ENCODE data around the gene FAXDC2.

Gene FAXDC2

DNA sequence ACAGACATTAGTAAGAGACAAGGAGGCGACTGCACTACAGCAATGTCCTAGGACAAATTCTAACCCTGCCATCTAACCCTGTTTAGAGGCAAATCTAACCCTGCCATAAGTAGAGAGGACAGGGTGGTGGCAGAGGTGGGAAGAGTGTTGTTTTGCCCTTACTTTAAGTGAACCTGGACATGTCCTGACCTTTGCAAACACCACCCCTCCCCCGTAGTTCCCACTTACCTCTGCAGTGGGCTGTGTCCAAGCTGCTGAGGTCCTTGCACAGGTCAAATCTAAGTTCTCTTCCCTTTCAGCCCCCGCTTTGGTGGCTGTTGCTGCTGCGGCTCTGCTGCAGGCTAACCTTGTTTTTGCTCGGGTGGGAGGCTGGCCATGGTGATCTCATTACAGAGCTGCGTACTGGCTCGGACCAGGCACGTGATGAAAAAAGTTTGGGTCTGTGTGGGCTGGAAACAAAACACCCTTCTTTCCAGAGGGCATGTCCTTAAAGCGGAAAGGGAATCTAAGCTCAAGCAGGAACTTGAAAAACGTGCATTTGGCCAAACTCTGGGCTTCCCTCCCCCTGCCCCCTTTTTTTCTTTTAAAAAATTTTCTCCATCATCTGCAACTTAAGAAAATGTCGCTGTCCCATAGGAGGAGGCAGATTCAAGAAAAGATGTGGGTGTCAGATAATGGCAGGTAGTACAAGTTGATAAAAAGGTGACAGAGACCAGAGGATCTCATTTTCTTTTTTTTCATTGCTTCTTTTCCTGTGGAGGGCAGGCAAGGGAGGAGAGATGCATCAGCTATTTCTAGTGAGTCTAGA is at the start of gene FAXDC2:
Gene FAXDC2, minus strand, starts transcription at position 349 of the 808 bp plus-strand sequence. CDS start 12,425 bp downstream, outside the sequence.
- H3K36me3 ChIP-seq, result no peaks in the 10 kb centered on the region
- TF ChIP-seq, protein P1, sequence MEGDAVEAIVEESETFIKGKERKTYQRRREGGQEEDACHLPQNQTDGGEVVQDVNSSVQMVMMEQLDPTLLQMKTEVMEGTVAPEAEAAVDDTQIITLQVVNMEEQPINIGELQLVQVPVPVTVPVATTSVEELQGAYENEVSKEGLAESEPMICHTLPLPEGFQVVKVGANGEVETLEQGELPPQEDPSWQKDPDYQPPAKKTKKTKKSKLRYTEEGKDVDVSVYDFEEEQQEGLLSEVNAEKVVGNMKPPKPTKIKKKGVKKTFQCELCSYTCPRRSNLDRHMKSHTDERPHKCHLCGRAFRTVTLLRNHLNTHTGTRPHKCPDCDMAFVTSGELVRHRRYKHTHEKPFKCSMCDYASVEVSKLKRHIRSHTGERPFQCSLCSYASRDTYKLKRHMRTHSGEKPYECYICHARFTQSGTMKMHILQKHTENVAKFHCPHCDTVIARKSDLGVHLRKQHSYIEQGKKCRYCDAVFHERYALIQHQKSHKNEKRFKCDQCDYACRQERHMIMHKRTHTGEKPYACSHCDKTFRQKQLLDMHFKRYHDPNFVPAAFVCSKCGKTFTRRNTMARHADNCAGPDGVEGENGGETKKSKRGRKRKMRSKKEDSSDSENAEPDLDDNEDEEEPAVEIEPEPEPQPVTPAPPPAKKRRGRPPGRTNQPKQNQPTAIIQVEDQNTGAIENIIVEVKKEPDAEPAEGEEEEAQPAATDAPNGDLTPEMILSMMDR (IDR thresholded peaks at IDR 0.05), result no peak
- H3K4me3 ChIP-seq, result peak within 1 kb of the TSS; percentile 56 to 63
- H3K9me3 ChIP-seq, result no peaks in the 10 kb centered on the region
- intact Hi-C loops (cut with DNase I; ENCODE audit: low total_unique reads), result no loop called here
- peaks cover 0 to 56% (median 29%) of the 10 kb centered on the region in 4 donors for H3K4me1 ChIP-seq
- peak within 1 kb of the TSS; percentile 74 to 83 for H3K27ac ChIP-seq
- peak; percentile 91 to 93 for DNase-seq
- no peaks in the 10 kb centered on the region for H3K27me3 ChIP-seq

DNA sequence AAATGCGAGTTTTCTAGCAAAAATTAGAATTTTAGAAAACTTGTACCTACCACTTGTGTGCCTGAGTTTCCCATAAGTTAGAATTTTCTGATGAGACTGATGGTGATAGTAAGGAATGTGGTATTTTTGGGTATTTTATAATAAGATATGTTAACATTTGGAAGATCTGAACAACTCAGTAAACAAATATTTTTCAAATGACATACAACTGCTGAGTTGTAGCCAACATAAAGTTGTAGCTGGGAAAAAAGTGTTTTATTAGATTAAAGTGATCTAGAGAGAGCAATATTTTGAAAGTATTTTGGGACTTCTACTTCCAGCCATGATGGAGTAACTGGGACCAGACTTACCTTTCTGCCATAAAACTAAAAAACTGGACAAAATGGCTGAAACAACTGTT is 49.7 kb upstream of the FAXDC2 start:
- TF ChIP-seq, protein P1 (IDR thresholded peaks at IDR 0.05), result no peak
- Histone ChIP-seq H3K27ac (peak overlapping the region; percentile 58 to 64), H3K4me1 (no peaks in the 10 kb centered on the region), H3K36me3 (peaks cover 62 to 97% (median 96%) of the 10 kb centered on the region in 3 donors), H3K4me3 (no peak overlapping the region), H3K9me3 (no peaks in the 10 kb centered on the region), H3K27me3 (no peaks in the 10 kb centered on the region)
- no peak for DNase-seq
- intact Hi-C loops (cut with DNase I; ENCODE audit: low total_unique reads), result no loop called here

GRCh38 chr5:154899151-154899816 is 48.9 kb upstream of the FAXDC2 start:
- peak overlapping the region; percentile 27 to 64 for H3K27ac ChIP-seq
- no peak overlapping the region for H3K4me3 ChIP-seq

GRCh38 chr5:154898210-154898609 is 47.8 kb upstream of the FAXDC2 start:
- DNase-seq, result peak; percentile 60 to 81
- Histone ChIP-seq H3K36me3 (peaks cover 72 to 100% (median 94%) of the 10 kb centered on the region in 3 donors), H3K4me3 (no peak overlapping the region), H3K27ac (peak overlapping the region; percentile 27), H3K4me1 (no peaks in the 10 kb centered on the region), H3K9me3 (no peaks in the 10 kb centered on the region), H3K27me3 (no peaks in the 10 kb centered on the region)
- intact Hi-C loops (cut with DNase I; ENCODE audit: low total_unique reads), result no loop called here
- TF ChIP-seq, protein P1 (IDR thresholded peaks at IDR 0.05), result no peak

More at GRCh38 chr5:154899151-154899816, 48.9 kb upstream of the FAXDC2 start:
- no peaks in the 10 kb centered on the region for H3K27me3 ChIP-seq
- DNase-seq, result peak; percentile 57 to 81
- peaks cover 66 to 97% (median 92%) of the 10 kb centered on the region in 3 donors for H3K36me3 ChIP-seq
- TF ChIP-seq, protein P1 (IDR thresholded peaks at IDR 0.05), result no peak
- intact Hi-C loops (cut with DNase I; ENCODE audit: low total_unique reads), result no loop called here
- H3K4me1 ChIP-seq, result no peaks in the 10 kb centered on the region
- no peaks in the 10 kb centered on the region for H3K9me3 ChIP-seq

GRCh38 chr5:154896562-154897165 is 46.3 kb upstream of the FAXDC2 start:
- Histone ChIP-seq H3K27me3 (no peaks in the 10 kb centered on the region), H3K4me3 (no peak overlapping the region), H3K4me1 (no peaks in the 10 kb centered on the region), H3K36me3 (peaks cover 71 to 100% (median 93%) of the 10 kb centered on the region in 3 donors), H3K27ac (no peak overlapping the region), H3K9me3 (no peaks in the 10 kb centered on the region)
- intact Hi-C loops (cut with DNase I; ENCODE audit: low total_unique reads), result no loop called here
- TF ChIP-seq, protein P1 (IDR thresholded peaks at IDR 0.05), result no peak
- DNase-seq, result no peak
